Measurements from ENCODE around the gene CNIH3. TPM values are rescaled to one million over a fixed set of nuclear protein-coding genes. Genes with fewer than 3 reads are reported as not detected.
A peak's percentile ranks its signal among the peaks of the same experiment; 100 is the strongest.
"Not testable (repeated sequence)": the region's sequence is repeated elsewhere in the genome, so short reads cannot be mapped to it uniquely, and the experiment has no call there.

The CNIH3 gene
- polyA plus RNA-seq, 3 donors, result 8.2 to 10.3 (median 9.5) TPM

- no peak for DNase-seq
These were observed 65.7 kb downstream of the CNIH3 start for GRCh38 chr1:224681816-224682215.

DNA sequence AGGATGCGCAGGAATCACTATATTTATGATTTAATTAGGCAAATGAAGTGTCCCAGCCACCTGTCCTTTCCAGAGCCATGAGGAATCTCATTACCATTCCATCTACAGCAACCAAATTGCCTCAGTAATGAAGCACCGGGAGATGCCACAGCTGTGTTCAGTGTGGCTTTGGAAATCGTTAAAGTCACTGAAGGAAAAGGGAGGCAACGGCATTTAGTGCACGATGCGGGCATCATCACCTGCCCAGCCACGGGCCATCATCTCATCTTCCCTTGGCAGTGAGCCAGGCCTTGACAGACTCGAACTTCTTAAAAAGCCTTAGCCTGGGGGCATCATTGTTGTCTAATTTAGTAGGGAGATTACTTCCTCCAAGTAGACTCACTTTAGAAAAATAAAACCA, 67.8 kb downstream of the CNIH3 start:
- peak; percentile 52 for DNase-seq

DNA sequence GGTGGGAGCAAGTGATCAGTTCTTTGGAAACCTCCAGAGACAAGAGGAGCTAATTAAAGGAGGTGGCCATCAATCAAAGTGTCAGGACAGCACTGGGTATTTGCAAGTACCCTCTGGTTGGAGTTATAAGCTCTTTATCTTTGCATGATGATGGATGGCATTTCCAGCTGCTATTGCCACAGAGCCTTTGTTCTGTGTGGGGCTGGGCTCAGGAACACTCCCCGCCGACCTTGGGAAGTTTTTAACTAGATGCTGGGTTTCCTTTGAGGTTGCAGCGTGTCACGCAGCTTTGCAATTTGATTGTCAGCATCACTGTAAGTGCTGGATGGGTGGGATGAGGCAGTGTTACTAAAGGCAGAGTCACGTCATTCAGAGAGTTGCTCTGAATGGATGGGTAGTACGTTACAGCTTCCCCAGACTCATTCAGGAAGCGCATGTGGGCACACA, 68.9 kb downstream of the CNIH3 start:
- DNase-seq, result peak; percentile 59

DNA sequence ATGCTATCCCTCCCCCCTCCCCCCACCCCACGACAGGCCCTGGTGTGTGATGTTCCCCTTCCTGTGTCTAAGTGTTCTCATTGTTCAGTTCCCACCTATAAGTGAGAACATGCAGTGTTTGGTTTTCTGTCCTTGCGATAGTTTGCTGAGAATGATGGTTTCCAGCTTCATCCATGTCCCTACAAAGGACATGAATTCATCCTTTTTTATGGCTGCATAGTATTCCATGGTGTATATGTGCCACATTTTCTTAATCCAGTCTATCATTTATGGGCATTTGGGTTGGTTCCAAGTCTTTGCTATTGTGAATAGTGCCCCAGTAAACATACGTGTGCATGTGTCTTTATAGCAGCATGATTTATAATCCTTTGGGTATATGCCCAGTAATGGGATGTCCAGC, 70.0 kb downstream of the CNIH3 start:
- not testable (repeated sequence) for DNase-seq

DNA sequence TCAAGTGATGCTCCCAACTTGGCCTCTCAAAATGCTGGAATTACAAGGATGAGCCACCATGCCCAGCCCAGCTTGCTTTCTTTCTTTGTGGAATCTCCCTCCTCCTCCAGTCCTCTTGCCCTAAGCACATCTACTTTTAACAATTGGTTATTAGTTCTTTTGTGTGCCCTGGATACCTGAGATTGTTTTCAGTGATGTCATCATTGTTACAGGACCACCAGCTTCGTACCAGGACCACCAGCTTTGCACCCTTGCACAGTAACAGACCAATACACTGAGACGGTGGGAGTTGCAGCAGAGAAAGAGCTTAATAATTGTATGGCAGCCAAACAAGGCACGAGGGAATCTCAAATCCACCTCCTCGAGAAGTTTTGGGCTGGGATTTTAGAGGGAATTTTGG, 71.3 kb downstream of the CNIH3 start:
- DNase-seq, result no peak

DNA sequence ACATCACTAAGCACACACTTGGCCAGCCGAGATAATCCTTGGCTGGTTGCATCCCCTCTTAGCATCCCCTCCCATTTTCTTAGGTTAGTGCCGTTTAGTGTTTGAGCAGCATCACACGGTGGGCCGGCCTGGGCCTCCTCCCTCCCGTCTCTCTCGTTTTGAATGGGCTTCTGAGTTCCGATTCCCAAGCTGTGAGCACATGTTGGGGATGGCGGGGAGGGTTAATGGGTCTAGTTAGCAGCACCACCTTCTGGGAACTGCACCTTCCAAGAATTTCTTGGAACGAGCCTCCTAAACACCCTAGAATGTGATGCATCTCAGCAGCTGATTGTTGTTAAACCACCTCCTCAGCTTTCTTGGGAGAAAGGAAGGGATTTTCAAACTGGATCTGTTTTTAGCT, 73.3 kb downstream of the CNIH3 start:
- DNase-seq, result no peak

GRCh38 chr1:224690576-224690975, 74.5 kb downstream of the CNIH3 start:
- no peak for DNase-seq

DNA sequence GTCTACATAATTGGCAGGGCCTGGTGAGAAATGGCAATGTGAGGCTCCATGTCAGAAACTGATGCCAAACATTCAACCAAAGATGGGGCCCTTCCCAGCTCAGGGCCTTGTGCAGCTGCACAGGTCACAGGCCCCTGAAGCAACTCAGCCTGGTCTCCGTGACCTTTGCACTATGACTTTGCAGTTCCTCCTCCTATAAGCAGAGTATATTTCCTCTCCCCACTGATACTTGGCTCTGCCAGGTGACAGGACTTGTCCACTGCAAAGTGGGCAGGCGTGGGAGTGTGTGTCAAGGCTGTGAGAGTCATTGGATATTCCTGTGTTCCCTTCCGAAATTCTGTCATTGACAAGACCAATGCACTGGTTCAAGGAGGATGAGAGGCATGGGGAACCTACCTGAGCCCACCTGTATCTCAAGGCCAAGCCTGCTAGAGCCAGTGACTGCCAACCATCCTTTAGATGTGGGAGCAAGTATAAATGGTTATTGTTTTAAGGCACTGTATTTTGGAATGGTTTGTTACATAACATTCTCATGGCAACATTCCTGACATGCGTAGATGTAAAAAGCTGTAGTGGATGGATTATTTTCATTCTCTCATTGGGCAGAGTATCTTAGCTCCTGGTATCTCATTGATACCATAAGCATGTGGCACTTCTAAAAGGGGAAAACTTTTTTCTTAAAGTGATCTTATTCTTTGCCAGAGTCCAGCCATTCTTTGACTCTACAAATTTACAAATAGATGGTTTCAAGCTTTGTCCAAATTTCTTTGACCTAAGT, 75.2 kb downstream of the CNIH3 start:
- no peak for DNase-seq

DNA sequence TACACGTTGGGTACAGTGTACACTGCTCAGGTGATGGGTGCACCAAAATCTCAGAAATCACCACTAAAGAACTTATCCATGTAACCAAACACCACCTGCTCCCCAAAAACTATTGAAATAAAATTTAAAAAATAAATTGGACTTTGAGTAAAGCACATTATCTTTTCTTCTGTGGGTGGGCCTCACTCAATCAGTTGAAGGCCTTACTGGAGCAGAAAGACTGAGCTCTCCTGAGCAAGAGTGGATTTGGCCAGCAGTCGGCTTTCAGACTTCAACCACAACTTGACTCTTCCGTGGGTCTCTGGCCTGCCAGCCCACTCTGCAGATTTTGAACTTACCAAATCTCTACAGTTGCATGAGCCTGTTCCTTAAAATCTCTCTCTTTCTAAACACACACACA, 78.9 kb downstream of the CNIH3 start:
- no peak for DNase-seq

- no peak for DNase-seq
These were observed 79.9 kb downstream of the CNIH3 start for GRCh38 chr1:224696021-224696420.

- no peak for DNase-seq
These were observed 81.0 kb downstream of the CNIH3 start for GRCh38 chr1:224696891-224697765.

- no peak for DNase-seq
These were observed 81.9 kb downstream of the CNIH3 start for GRCh38 chr1:224698015-224698451.

DNA sequence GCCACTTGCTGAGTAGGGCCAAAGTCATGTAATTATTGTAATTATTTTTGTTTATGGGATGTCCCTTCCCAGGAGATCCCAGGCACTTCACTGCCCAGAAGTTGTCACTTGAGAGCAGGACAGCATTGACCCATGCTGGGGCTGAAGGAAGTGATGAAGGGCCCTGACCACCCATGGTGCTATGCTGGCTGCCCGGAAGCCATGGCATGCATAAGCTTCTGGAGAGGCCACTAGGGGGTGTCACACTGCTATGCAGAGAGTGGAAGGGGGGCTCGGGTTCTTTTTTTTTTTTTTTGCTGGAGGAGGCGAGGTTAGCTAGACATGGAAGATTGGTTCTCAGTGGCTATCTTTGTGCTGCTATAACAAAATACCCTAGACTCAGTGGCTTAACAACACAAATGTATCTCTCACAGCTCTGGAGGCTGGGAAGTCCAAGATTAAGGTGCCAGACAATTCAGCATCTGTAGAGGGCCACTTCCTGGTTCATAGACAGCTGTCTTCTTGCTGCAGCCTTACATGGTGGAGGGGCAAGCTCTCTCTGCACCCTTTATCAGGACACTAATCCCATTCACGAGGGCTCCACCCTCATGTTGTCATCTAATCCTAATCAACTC, 84.9 kb downstream of the CNIH3 start:
- DNase-seq, result no peak

DNA sequence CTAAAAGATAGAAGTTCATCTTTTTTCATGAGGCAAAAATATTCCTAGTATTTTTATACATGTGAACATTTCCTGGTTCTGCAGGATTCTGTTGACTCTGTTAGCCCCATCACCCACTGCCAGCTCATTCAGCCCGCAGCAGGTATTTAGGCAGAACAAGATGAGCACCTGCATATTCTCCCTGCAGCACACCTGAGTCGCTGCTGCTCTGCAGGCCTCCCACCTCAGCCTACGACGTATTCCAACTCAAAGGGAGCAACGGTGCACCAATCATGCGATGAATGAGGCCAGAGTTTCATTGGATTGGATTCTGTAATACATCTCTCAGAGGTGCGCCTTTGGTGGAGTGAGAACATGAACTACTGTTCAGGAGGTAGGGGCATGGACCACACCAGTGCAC, 87.6 kb downstream of the CNIH3 start:
- DNase-seq, result no peak

DNA sequence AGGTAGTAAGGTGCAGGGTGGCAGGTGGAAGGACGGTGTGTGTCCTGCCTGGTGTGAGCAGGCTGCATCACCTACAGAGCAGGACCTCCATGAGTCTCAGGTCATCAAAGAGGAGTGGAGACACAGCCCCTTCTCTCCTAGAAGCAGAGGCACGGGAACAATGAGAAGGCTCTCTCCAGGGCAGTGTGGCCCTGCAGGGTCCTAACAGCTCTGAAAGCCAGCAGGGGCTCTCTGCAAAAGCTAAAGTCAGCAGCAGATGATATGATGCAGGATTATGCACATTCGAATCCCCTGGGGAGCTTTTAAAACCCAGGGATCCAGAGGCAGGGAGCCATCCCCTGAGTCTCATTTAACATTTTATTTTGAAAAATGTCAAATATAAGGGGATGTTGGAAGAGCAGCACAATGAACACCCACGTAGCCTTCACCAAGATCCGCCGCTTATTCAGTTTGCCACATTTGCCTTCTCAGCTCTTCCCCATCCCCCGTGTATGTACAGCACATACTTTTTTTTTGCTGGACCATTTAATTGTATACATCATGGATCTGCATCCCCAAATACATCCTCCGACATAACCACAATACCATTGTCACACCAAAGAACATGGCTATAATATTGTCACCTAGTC, 88.1 kb downstream of the CNIH3 start:
- no peak for DNase-seq

- DNase-seq, result no peak
These were observed 89.5 kb downstream of the CNIH3 start for GRCh38 chr1:224705578-224705977.

- no peak for DNase-seq
These were observed 92.0 kb downstream of the CNIH3 start for GRCh38 chr1:224707843-224708725.

DNA sequence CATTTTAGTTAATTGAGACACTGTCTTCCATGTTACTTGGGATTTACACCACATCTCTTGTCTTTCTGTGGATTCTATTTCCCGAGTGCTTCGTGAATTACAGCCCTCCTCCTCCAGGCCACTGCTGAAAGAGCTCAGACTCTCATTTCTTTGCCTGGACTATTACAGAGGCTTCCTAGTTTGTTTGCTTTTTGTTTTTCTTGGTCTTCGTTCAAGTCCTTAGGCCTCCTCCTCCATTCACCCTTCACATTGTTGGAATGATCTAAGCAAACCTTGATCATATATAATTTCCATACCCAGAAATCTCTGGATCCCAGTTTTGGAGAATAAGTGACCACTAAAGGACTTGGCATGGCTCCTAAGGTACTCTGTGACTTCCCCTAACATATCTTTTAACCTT, 94.1 kb downstream of the CNIH3 start:
- no peak for DNase-seq

GRCh38 chr1:224711231-224711756, 95.2 kb downstream of the CNIH3 start:
- DNase-seq, result not testable (repeated sequence)

GRCh38 chr1:224711876-224712275, 95.8 kb downstream of the CNIH3 start:
- no peak for DNase-seq

GRCh38 chr1:224713228-224713627, 97.1 kb downstream of the CNIH3 start:
- DNase-seq, result no peak
